Activated T-cell treated with anti-CD3 and anti-CD28 coated beads for 48 hours (primary cell): ENCODE results near the gene ZFAND2A.

Experiments
- DNase-seq: peaks from one replicate; pipeline ENCODE4 v3.0.0-alpha.2; 2020; ENCODE audit warnings: low read depth

ZFAND2A gene

DNA sequence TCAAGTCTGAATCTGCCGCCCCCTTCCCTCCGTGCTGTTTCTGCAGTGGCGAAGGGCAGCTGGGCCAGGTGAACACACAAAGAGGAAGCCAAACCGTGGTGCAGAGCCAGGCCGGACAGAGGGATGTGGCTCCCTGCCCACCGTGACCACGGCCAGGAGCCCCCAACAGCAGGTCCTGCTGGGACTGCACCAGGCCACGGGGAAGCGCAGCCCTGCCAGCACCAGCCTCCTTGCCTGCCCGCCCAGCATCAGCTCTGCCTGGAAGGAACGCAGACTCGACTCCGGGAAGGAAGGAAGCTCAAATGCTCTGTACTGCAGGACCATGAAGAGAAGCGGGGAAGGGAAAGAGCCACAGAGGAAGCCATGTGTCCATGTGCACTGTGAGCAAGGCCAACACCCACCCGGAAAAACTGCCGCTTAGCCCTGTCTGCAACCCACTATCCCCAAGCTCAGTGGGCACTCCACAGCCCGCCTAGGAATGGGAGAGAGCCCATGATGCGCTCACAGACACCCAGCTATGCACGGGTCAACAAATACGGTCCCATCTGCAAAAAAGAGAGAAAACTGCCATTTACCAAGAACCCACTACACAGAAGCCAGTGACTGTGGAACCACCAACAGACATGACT is 53.1 kb downstream of the ZFAND2A start:
- no peak for DNase-seq

DNA sequence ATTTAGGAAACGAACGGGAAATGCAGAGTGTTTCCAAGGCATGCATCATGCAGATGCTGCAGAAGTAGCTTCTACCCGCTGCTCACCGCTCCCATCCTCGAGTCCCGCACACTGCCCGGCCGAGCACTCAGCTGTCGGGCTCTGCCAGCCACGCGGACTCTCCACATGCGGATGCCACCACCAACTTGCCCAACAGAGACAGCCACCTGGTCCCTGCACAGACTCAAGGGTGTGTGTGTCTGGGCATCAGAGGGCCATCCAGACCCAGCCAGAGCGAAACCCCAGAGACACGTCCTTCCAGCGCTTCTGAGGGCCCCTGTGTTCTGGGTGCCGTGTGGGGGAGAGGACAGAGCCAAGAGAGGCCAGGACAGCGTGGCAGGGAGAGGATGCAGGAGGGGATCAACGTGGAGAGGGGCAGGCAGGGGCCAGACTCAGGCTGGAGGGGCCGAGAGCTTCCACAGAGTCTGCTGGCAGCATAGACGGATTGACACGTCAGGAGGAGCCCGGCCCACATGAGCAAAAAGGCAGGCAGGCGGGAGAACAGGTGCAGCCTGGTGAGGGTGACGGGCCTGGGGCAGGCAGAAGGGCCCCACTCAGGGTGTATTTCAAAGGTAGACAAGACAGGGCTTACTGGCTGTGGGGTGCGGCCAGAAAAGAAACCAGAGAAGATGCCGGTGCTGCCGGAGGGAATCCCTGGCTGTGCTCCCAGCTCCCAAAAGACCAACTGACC is 53.8 kb downstream of the ZFAND2A start:
- DNase-seq, result no peak

DNA sequence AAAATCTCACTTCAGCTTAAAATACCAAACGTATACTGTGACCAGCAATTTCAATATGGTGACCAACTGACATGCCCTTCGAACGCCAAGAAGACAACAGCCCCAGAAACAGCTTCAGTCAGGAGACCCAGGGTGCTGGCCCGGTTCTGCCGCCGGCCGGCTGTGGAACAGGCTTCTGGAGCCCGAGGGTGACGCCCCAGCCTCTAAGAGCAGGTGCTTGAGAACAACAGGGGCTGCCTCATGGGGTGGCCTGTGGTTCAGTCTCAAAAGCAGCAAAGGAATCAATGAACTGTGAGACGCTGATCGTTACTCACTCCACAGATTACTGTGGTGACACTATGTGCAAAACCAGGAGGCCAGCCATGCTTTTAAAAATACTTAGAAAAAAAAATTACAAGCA is 54.8 kb downstream of the ZFAND2A start:
- no peak for DNase-seq

DNA sequence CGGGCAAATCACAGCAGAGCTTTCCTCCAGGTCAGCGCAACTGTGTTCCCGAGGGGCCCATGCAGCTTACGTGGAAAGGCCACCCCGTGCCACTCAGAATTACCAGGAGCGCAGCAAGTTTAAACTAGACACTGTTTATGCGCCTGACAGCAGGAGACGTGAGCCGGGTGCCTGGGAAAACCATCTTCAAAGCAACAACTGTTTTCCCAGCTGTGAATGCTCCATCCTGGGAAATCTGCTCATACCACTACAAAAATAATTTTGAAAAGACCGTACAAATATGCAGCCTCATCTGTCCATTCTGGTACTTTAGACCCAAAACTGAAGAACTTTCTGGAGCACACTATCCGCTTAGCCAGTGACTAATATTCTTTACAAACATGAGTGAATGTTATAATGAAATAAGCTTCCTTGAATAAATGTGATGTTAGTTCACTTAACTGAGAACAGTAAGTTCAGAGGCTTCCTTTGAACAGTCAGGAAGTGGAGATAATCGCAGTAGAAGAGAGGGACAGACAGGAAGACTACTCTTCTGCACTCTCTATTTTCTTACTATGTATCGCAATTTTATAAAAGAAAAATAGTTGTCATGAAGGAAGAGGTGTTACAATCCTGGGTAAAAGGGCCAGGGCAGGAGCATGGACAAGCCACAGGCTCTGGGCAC is 55.3 kb downstream of the ZFAND2A start:
- no peak for DNase-seq

DNA sequence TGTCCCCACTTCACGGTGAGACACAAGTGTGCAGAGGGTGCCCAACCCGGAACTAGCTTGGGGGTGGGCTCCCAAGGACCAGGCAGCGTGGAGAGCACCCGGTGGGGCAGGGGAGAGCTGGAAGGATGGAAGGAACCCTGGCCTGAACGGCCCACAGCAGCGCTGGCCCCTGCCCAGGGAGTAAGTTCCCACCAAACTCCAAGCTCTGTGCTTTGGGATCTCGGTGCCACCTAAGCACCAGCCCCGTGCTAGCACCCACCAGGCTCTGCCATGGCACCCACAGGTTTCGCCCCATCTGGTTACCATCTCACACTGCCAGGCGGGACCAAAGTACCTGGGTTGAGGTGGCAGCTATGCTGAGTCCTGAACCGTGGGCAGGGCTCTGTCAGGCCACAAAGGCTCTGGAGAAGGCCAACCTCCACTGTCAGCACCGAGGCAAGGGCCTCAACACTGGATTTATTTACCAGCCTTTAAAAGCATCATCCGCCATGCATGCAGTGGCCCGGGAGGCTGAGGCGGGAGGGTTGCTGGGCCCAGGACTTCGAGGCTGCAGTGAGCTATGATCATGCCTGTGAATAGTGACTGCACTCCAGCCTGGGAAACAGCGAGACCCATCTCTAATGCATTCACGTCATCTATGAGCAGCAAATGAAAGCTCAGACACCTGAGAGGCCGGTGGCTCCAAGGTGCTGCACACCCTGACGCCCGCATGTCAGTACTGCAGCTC is 56.0 kb downstream of the ZFAND2A start:
- no peak for DNase-seq

DNA sequence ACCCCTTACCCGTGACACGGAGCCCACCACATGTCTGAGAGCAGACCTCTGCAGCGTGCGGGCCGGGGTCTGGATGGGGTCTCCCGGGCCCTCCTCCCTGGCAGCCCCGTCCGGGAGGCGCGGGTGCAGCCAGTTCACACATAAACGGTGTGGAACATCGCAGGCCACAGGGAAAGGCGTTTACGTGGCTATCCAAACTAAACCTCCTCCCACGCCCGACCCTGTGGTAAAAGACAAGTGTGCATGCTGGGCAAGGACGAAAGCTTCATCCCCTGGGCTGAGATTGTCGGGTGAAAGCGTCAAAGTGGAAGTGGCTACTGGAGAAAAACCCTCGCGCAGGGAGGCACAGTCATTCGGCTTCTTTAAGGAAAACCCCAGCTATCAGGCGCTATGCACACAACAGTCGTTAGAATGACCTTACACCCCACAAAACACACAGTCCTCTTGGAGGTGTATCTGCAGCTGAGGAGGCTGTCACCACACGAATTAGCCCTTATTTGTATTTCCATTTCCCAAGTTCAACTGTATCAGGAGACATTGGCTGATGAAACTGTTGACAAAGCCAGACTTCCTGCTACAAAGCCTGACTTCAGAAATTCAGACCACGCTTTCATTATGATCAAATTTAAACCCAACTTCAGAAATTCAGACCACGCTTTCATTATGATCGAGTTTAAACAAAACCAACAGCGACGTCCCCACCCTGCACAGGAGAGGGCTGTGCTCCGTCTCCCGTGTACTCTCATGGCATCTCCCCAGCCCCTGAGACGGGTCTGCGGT is 56.8 kb downstream of the ZFAND2A start:
- DNase-seq, result peak; percentile 18
